Measurements from ENCODE around the gene NELFB.

DNA sequence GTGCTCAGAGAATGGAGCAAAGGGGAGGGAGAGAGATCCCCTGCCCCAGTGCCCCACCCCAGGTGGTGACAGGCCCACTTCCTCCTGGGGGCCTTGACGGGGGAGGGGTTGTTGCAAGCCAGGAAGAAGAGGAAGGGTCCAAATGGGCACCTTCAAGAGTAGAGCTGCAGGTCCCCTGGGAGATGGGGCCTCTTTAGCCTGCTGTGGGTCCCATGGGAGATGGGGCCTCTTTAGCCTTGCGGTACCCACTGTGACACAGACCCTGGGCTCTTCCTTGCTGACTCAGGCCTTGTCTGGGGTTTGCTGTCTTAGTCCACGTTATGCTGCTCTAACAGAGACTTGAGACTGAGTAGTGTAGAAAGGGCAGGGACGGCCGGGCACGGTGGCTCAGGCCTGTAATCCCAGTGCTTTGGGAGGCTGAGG, 12.8 kb downstream of the NELFB start:
- TF ChIP-seq, protein P1, sequence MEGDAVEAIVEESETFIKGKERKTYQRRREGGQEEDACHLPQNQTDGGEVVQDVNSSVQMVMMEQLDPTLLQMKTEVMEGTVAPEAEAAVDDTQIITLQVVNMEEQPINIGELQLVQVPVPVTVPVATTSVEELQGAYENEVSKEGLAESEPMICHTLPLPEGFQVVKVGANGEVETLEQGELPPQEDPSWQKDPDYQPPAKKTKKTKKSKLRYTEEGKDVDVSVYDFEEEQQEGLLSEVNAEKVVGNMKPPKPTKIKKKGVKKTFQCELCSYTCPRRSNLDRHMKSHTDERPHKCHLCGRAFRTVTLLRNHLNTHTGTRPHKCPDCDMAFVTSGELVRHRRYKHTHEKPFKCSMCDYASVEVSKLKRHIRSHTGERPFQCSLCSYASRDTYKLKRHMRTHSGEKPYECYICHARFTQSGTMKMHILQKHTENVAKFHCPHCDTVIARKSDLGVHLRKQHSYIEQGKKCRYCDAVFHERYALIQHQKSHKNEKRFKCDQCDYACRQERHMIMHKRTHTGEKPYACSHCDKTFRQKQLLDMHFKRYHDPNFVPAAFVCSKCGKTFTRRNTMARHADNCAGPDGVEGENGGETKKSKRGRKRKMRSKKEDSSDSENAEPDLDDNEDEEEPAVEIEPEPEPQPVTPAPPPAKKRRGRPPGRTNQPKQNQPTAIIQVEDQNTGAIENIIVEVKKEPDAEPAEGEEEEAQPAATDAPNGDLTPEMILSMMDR (IDR thresholded peaks at IDR 0.05; ENCODE audit: low read length): no peak
- no peak for TF ChIP-seq EZH2 (IDR thresholded peaks at IDR 0.05; ENCODE audit: borderline replicate concordance, low read length)

All from OCI-LY1 (cell line).